ENCODE measurements around the gene CYP39A1. TPM values are rescaled to one million over a fixed set of nuclear protein-coding genes. Genes with fewer than 3 reads are reported as not detected.

Gene CYP39A1
- total and polyA plus RNA-seq, 3 donors from 2014 or later = 6.5 to 14.1 (median 13.5) TPM

DNA sequence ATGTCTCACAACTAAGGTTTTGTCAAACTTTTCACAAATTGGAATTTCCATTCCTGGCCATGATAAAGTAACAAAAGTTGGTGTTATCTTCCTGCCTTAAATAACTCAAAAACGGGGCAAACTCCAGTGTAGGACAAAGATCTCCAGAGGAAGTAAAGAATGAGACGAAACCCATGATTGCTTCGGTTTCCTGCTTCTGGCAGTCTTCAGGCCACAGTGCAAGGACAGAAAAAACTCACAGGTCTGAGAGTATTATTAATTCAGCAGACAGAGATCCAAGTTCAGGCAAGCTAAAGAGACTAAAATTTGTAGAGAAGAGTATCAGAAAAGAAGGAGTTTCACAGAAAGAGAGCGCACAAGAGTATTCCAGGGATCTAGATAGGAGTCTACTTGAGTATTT lies 96.6 kb downstream of the CYP39A1 start:
- Histone ChIP-seq H3K9me3 (no peaks in the 10 kb centered on the region), H3K27ac (no peak overlapping the region), H3K4me1 (peaks cover 6% of the 10 kb centered on the region), H3K36me3 (ENCODE audit: low read depth, missing control alignments) (no peaks in the 10 kb centered on the region), H3K27me3 (no peaks in the 10 kb centered on the region), H3K4me3 (no peak overlapping the region)
- TF ChIP-seq, protein P1, sequence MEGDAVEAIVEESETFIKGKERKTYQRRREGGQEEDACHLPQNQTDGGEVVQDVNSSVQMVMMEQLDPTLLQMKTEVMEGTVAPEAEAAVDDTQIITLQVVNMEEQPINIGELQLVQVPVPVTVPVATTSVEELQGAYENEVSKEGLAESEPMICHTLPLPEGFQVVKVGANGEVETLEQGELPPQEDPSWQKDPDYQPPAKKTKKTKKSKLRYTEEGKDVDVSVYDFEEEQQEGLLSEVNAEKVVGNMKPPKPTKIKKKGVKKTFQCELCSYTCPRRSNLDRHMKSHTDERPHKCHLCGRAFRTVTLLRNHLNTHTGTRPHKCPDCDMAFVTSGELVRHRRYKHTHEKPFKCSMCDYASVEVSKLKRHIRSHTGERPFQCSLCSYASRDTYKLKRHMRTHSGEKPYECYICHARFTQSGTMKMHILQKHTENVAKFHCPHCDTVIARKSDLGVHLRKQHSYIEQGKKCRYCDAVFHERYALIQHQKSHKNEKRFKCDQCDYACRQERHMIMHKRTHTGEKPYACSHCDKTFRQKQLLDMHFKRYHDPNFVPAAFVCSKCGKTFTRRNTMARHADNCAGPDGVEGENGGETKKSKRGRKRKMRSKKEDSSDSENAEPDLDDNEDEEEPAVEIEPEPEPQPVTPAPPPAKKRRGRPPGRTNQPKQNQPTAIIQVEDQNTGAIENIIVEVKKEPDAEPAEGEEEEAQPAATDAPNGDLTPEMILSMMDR (IDR thresholded peaks at IDR 0.05) = no peak
- TF ChIP-seq POLR2A (IDR thresholded peaks at IDR 0.05) = no peak
- DNase-seq = no peak
- 28 to 43% methylated on average over 4 of the region's 4 CpGs for WGBS, 2 donors
- intact Hi-C loops (cut with DNase I; ENCODE audit: low total_unique reads) = no loop called here

DNA sequence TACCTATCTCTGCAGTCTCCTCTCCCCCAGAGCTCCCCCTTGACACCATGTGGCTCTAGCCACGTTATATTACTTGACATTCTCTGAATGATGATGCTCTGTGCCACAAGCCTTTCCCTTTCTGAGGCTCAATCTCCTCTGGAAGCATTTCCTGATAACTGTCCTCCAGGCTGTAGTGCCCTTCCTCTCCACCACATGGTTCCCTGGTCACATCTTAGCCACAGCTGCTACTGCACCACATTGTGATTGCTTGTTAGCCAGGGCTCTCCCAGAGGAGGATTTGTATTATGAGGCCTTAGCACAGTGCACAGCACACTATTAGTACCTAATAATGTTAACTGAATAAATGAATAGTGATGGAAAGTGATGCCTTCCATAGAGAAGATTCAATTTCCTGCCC lies 97.5 kb downstream of the CYP39A1 start:
- WGBS, 2 donors = 60 to 71% methylated on average over 1 of the region's 1 CpG
- Histone ChIP-seq H3K9me3 (no peaks in the 10 kb centered on the region), H3K27ac (no peak overlapping the region), H3K4me3 (no peak overlapping the region), H3K4me1 (peaks cover 6% of the 10 kb centered on the region), H3K36me3 (ENCODE audit: low read depth, missing control alignments) (no peaks in the 10 kb centered on the region), H3K27me3 (no peaks in the 10 kb centered on the region)
- DNase-seq = no peak
- TF ChIP-seq, protein P1 (IDR thresholded peaks at IDR 0.05) = no peak
- TF ChIP-seq POLR2A (IDR thresholded peaks at IDR 0.05) = no peak
- intact Hi-C loops (cut with DNase I; ENCODE audit: low total_unique reads) = no loop called here

DNA sequence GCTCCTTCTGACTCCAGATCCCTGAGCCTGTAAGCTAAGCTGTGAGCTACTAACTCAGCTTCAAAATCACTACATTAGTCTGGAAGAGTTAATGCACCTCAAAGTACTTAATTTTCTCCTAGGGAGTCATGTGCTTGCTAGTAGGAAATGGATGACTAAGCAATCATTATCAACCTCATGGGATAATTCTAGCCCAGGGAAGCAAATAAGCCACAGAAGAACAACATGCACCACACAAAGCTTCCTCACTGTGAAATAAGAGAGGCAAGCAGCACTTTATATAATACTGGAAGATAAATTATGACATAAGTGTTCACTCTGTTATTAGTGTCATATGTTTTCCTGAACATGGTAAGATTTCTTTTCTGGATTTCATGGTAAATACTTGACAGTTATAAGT lies 103.5 kb downstream of the CYP39A1 start:
- intact Hi-C loops (cut with DNase I; ENCODE audit: low total_unique reads) = no loop called here
- Histone ChIP-seq H3K27ac (no peak overlapping the region), H3K4me1 (no peaks in the 10 kb centered on the region), H3K9me3 (no peaks in the 10 kb centered on the region), H3K36me3 (ENCODE audit: low read depth, missing control alignments) (no peaks in the 10 kb centered on the region), H3K27me3 (no peaks in the 10 kb centered on the region), H3K4me3 (no peak overlapping the region)
- DNase-seq = no peak
- TF ChIP-seq, protein P1 (IDR thresholded peaks at IDR 0.05) = no peak

DNA sequence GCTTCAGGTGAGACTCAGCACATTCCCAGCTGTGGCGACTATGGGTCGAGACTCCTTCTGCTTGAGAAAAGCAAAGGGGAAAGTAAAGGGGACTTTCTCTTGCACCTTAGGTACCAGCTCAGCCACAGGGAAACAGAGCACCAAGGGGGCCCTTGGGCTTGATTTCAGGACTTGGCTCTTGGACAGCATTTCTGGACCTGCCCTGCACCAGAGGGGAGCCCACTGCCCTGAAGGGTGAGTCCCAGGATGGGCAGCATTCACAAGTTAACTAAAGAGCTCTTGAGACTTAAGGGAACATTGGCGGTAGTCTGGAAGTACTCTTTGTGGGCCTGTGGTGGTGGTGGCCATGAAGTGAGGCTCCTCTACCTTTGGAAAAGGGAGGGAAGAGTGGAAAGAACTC lies 111.1 kb downstream of the CYP39A1 start:
- no peaks in the 10 kb centered on the region for H3K27me3 ChIP-seq
- H3K4me1 ChIP-seq = no peaks in the 10 kb centered on the region
- no peak overlapping the region for H3K4me3 ChIP-seq
- H3K36me3 ChIP-seq (ENCODE audit: low read depth, missing control alignments) = no peaks in the 10 kb centered on the region
- no peaks in the 10 kb centered on the region for H3K9me3 ChIP-seq
- DNase-seq = no peak
- H3K27ac ChIP-seq = no peak overlapping the region
- intact Hi-C loops (cut with DNase I; ENCODE audit: low total_unique reads) = no loop called here
- TF ChIP-seq, protein P1 (IDR thresholded peaks at IDR 0.05) = no peak
- no peak for TF ChIP-seq POLR2A (IDR thresholded peaks at IDR 0.05)
- WGBS, 2 donors = 91 to 95% methylated on average over 3 of the region's 3 CpGs

DNA sequence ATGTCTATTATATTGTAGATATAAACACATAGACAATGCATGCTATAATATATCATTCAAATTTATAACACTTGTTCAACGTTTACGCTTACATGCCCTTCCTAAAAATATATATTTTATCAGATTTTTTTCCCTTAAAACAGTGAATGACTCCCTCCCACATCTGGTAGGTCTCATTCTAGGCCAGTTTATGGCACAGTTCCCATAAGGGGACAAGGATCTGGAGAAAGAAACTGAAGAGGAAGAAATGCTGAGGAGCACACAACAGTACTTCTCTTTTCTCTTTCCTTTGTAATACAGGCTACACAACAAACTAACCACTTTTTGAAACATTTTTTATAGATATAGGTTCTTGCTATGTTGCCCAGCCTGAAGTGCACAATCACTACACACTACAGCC lies 112.8 kb downstream of the CYP39A1 start:
- H3K27ac ChIP-seq = no peak overlapping the region
- H3K36me3 ChIP-seq (ENCODE audit: low read depth, missing control alignments) = no peaks in the 10 kb centered on the region
- H3K27me3 ChIP-seq = no peaks in the 10 kb centered on the region
- no peaks in the 10 kb centered on the region for H3K9me3 ChIP-seq
- H3K4me1 ChIP-seq = no peaks in the 10 kb centered on the region
- 51 to 73% methylated on average over 2 of the region's 2 CpGs for WGBS, 2 donors
- peak; percentile 32 for DNase-seq
- TF ChIP-seq, protein P1 (IDR thresholded peaks at IDR 0.05) = no peak
- no peak for TF ChIP-seq POLR2A (IDR thresholded peaks at IDR 0.05)
- intact Hi-C loops (cut with DNase I; ENCODE audit: low total_unique reads) = no loop called here
- H3K4me3 ChIP-seq = no peak overlapping the region
